Liver (tissue), 9 donors: ENCODE data around the gene PTRH1. TPM values are rescaled to one million over a fixed set of nuclear protein-coding genes. Genes with fewer than 3 reads are reported as not detected.

Source experiments
- DNase-seq: peaks from one replicate; pipeline ENCODE4 v3.0.0-alpha.2; 2017; ENCODE audit warnings: low spot score
- H3K27ac ChIP-seq, 2 donors: one replicate each; pipeline ENCODE4 v1.7.0; 2013; ENCODE audit warnings: inconsistent platforms in 2 of 2, low read length in 2 of 2, control low read depth in 1 of 2, low read depth in 1 of 2, mild to moderate bottlenecking in 1 of 2
- H3K27me3 ChIP-seq, 4 donors: one replicate each; pipeline versions ENCODE4 v1.6.1 to v1.7.0; 2013; ENCODE audit warnings: low read length in 3 of 4, inconsistent platforms in 1 of 4, mild to moderate bottlenecking in 1 of 4, moderate library complexity in 1 of 4; ENCODE audit not compliant: control insufficient read depth in 4 of 4, insufficient read depth in 4 of 4
- H3K36me3 ChIP-seq, 4 donors: one replicate each; pipeline versions ENCODE4 v1.6.1 to v1.7.0; 2013; ENCODE audit warnings: low read length in 3 of 4, mild to moderate bottlenecking in 3 of 4, low read depth in 1 of 4, moderate library complexity in 1 of 4; ENCODE audit not compliant: control insufficient read depth in 4 of 4, insufficient read depth in 3 of 4
- H3K4me1 ChIP-seq, 4 donors: one replicate each; pipeline versions ENCODE4 v1.6.1 to v1.7.0; 2013; ENCODE audit warnings: low read length in 3 of 4, mild to moderate bottlenecking in 3 of 4, moderate library complexity in 1 of 4; ENCODE audit not compliant: control insufficient read depth in 4 of 4, insufficient read depth in 4 of 4
- H3K4me3 ChIP-seq, 3 donors: one replicate each; pipeline versions ENCODE4 v1.6.1 to v1.7.0; 2013; ENCODE audit warnings: low read length in 3 of 3, control low read depth in 1 of 3, low read depth in 1 of 3, mild to moderate bottlenecking in 1 of 3
- H3K9ac ChIP-seq, 2 donors: one replicate each; pipeline ENCODE4 v1.7.0; 2013; ENCODE audit warnings: low read length in 2 of 2, mild to moderate bottlenecking in 2 of 2, moderate library complexity in 2 of 2, control low read depth in 1 of 2, low read depth in 1 of 2
- H3K9me3 ChIP-seq, 4 donors: one replicate each; pipeline versions ENCODE4 v1.6.1 to v1.7.0; 2013; ENCODE audit warnings: low read length in 3 of 4; ENCODE audit not compliant: control insufficient read depth in 4 of 4
- ATF3 ChIP-seq: IDR thresholded peaks from 2 replicates; pipeline ENCODE4 v1.6.1; 2016; ENCODE audit warnings: antibody characterized with exemption
- CTCF ChIP-seq: fragments of 150-350 bp; IDR thresholded peaks from 2 replicates; pipeline ENCODE4 v1.5.1; 2017; ENCODE audit warnings: improper control_type of control experiment, low read depth, low read length; ENCODE audit not compliant: missing input control
- EGR1 ChIP-seq, 2 donors: IDR thresholded peaks; 2 replicates each; pipeline ENCODE4 v1.6.1; 2016 to 2018; ENCODE audit warnings: antibody characterized with exemption in 2 of 2, low read depth in 2 of 2
- FOXA1 ChIP-seq: IDR thresholded peaks from 2 replicates; pipeline ENCODE4 v1.6.1; 2016; ENCODE audit warnings: antibody characterized with exemption
- FOXA2 ChIP-seq: IDR thresholded peaks from 2 replicates; pipeline ENCODE4 v1.6.1; 2016; ENCODE audit warnings: antibody characterized with exemption
- GABPA ChIP-seq, 2 donors: IDR thresholded peaks in 1 of 2; conservative IDR thresholded peaks in 1 of 2; 2 replicates each; pipeline ENCODE4 v1.6.1; 2016; ENCODE audit warnings: antibody characterized with exemption in 2 of 2, mild to moderate bottlenecking in 1 of 2, moderate library complexity in 1 of 2
- HNF4A ChIP-seq, 2 donors: conservative IDR thresholded peaks; 2 replicates each; pipeline ENCODE4 v1.6.1; 2016; ENCODE audit warnings: antibody characterized with exemption in 2 of 2, mild to moderate bottlenecking in 2 of 2
- HNF4G ChIP-seq: IDR thresholded peaks from 2 replicates; pipeline ENCODE4 v1.6.1; 2016; ENCODE audit warnings: antibody characterized with exemption
- RXRA ChIP-seq, 2 donors: IDR thresholded peaks; 2 replicates each; pipeline ENCODE4 v1.6.1; 2017 to 2018; ENCODE audit warnings: antibody characterized with exemption in 2 of 2, mild to moderate bottlenecking in 1 of 2
- SP1 ChIP-seq: IDR thresholded peaks from 2 replicates; pipeline ENCODE4 v1.6.1; 2018; ENCODE audit warnings: antibody characterized with exemption, mild to moderate bottlenecking
- TAF1 ChIP-seq: conservative IDR thresholded peaks from 2 replicates; pipeline ENCODE4 v1.6.1; 2016; ENCODE audit warnings: antibody characterized with exemption, mild to moderate bottlenecking
- ZBTB33 ChIP-seq: IDR thresholded peaks from 2 replicates; pipeline ENCODE4 v1.6.1; 2016; ENCODE audit warnings: antibody characterized with exemption
- WGBS: extraction: QIAGEN DNeasy Blood & Tissue Kit; methylation state at CpG from one replicate; pipeline ENCODE4 v1.1.7; 2013; 5-methylcytosine and 5-hydroxymethylcytosine counted together
- polyA plus RNA-seq, 2 donors: library from polyadenylated mRNA; stranded (reverse) in 1 of 2; unstranded in 1 of 2; fragments of 200-250 nt in 1 of 2; fragments of >200 nt in 1 of 2; fragmentation: Nextera tagmentation in 1 of 2; extraction: Ambion mirVana in 1 of 2; gene quantifications; one replicate each; pipeline versions ENCODE4 v1.2.1 to v1.2.3, GENCODE V29; 2013 to 2015
- total RNA-seq, 2 donors: library from RNA; depleted of rRNA; stranded (reverse); fragments of >200 nt; gene quantifications; one replicate each; pipeline ENCODE4 v1.2.3, GENCODE V29; 2014
- TF ChIP-seq, protein P1 (sequence below): IDR thresholded peaks from 2 replicates; pipeline ENCODE4 v1.6.1; 2016; ENCODE audit warnings: antibody characterized with exemption, mild to moderate bottlenecking
- donor health status: healthy.
- donor health status: healthy.
- donor health status: healthy.
- donor health status: healthy.
- donor health status: healthy.

PTRH1 gene
- total and polyA plus RNA-seq, 4 donors = 6.7 to 21.6 (median 9.7) TPM

DNA sequence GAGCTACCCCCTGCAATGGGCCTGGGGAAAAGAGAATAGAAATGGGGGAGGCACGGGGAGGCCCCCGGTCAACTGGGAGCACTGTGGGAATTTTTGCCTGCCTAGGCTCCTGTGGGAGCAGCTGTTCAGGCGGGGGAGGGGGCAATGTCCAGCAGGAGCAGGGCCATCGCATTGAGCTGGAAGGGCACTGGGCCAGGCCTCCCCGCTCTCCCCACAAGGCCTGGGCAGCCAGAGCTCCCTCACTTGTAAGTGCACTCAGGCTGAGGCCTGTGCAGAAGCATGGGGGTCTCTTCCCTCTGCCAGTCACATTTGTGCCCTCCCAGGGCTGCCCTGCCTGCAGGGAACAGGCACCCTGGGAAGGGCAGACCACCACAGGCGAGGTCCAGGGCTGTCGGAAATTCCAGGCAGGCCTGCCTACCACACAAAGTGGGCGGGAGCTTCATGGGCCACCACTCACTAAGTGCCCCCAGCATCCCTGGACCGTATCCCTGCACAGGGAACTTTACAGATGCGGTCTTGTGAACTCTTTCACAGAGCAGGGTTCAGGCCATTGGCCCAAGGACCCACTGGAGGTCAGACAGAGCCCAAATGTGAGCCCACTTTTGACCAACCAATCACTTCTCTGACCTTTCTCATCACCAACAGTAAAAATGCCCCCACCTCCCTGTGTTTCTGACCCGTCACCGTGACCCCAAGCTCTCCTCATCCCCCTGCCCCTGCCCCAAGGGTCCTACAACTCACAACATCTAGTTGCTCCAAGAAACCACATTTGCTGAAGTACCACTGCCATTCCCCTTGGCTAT lies 9.7 kb downstream of the PTRH1 start:
- Histone ChIP-seq H3K4me3 (no peak overlapping the region), H3K27me3 (no peaks in the 10 kb centered on the region), H3K36me3 (no peaks in the 10 kb centered on the region), H3K9ac (no peak overlapping the region), H3K4me1 (no peaks in the 10 kb centered on the region), H3K9me3 (no peaks in the 10 kb centered on the region), H3K27ac (no peak overlapping the region)
- no peak for DNase-seq
- WGBS = 86% methylated on average over 12 of the region's 12 CpGs
- no peak for TF ChIP-seq RXRA (IDR thresholded peaks at IDR 0.05)
- TF ChIP-seq FOXA1 = no peak
- no peak for TF ChIP-seq TAF1
- TF ChIP-seq ATF3 = no peak
- no peak for TF ChIP-seq HNF4A (conservative IDR thresholded peaks at IDR 0.05)
- TF ChIP-seq FOXA2 = no peak
- no peak for TF ChIP-seq EGR1 (IDR thresholded peaks at IDR 0.05; ENCODE audit: low read depth in 2 of 2)
- no peak for TF ChIP-seq SP1
- TF ChIP-seq, protein P1, sequence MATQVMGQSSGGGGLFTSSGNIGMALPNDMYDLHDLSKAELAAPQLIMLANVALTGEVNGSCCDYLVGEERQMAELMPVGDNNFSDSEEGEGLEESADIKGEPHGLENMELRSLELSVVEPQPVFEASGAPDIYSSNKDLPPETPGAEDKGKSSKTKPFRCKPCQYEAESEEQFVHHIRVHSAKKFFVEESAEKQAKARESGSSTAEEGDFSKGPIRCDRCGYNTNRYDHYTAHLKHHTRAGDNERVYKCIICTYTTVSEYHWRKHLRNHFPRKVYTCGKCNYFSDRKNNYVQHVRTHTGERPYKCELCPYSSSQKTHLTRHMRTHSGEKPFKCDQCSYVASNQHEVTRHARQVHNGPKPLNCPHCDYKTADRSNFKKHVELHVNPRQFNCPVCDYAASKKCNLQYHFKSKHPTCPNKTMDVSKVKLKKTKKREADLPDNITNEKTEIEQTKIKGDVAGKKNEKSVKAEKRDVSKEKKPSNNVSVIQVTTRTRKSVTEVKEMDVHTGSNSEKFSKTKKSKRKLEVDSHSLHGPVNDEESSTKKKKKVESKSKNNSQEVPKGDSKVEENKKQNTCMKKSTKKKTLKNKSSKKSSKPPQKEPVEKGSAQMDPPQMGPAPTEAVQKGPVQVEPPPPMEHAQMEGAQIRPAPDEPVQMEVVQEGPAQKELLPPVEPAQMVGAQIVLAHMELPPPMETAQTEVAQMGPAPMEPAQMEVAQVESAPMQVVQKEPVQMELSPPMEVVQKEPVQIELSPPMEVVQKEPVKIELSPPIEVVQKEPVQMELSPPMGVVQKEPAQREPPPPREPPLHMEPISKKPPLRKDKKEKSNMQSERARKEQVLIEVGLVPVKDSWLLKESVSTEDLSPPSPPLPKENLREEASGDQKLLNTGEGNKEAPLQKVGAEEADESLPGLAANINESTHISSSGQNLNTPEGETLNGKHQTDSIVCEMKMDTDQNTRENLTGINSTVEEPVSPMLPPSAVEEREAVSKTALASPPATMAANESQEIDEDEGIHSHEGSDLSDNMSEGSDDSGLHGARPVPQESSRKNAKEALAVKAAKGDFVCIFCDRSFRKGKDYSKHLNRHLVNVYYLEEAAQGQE = no peak
- no peak for TF ChIP-seq ZBTB33

DNA sequence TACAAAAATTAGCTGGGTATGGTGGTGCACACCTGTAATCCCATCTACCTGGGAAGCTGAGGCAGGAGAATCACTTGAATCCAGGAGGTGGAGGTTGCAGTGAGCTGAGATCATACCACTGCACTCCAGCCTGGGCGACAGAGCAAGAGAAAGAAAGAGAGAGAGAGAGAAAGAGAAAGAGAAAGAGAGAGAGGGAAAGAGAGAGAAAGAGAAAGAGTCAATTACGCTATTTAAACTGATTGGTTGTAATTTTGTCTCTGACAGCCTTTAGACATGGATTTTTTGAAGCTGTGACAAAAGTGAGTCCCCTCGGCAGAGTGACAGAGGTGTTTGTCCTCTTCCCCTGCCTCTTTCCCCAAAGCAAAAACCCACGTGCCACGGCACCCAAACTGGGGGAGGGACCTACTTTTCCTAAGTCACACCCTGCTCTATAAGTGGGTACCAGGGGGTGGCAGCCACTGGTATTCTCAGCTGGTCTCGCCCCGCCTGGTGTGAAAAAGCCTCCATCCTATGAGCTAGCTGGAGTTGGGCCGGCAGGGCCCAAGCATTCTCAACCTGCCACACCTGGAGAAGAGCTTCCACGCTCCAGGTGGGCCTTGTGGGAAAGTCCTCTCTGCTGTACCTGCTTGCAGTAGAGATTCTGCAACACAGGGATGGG lies 12.0 kb downstream of the PTRH1 start:
- no peak for DNase-seq
- no peaks in the 10 kb centered on the region for H3K36me3 ChIP-seq
- no peak overlapping the region for H3K4me3 ChIP-seq
- H3K9me3 ChIP-seq = no peaks in the 10 kb centered on the region
- H3K27ac ChIP-seq = no peak overlapping the region
- 81% methylated on average over 9 of the region's 9 CpGs for whole genome bisulfite sequencing
- TF ChIP-seq EGR1 (IDR thresholded peaks at IDR 0.05; ENCODE audit: low read depth in 2 of 2) = no peak
- TF ChIP-seq CTCF = no peak
- TF ChIP-seq GABPA (IDR thresholded peaks at IDR 0.05 in 1 of 2, conservative IDR thresholded peaks at IDR 0.05 in 1 of 2) = no peak
- TF ChIP-seq, protein P1 = no peak
- no peak for TF ChIP-seq HNF4G
- no peak for TF ChIP-seq ZBTB33
- H3K4me1 ChIP-seq = peaks cover 2 to 6% (median 3%) of the 10 kb centered on the region in 4 donors
- H3K9ac ChIP-seq = no peak overlapping the region
- no peaks in the 10 kb centered on the region for H3K27me3 ChIP-seq
